GM12878 (cell line): ENCODE data around the gene CEBPG. TPM values are rescaled to one million over a fixed set of nuclear protein-coding genes. Genes with fewer than 3 reads are reported as not detected.

Experiments
- ATAC-seq: fragments of 200-7000 bp; cut with Tn5 transposase; 3 replicates; pipeline ENCODE4 v1.9.1; 2020; ENCODE audit warnings: mild to moderate bottlenecking, moderate library complexity
- BruUV-seq: library from RNA; stranded (reverse); fragments of 400-500 nt; replicated peaks from 2 replicates; lab custom pipeline; 2021; lab: Mats Ljungman, UMichigan
- CTCF ChIA-PET: fragments of 300-600 bp; sonication (Branson Sonifier 250); formaldehyde crosslinking; extraction: SDS; loops from one replicate; lab custom pipeline; 2021; ENCODE audit warnings: inconsistent platforms; lab: Yijun Ruan, JAX
- POLR2A ChIA-PET: fragments of 350-600 bp; formaldehyde crosslinking; extraction: SDS; loops from one replicate; lab custom pipeline; 2021; ENCODE audit warnings: inconsistent platforms; lab: Charles Lee
- RAD21 ChIA-PET: fragments of 300-600 bp; sonication (Branson Sonifier 250); formaldehyde crosslinking; loops from one replicate; lab custom pipeline; 2023; ENCODE audit warnings: antibody characterized with exemption; ENCODE audit not compliant: unreplicated experiment; lab: Charles Lee
- SMC1A ChIA-PET: fragments of 300-600 bp; sonication (Branson Sonifier 250); formaldehyde crosslinking; loops from one replicate; lab custom pipeline; 2023; ENCODE audit not compliant: unreplicated experiment, uncharacterized antibody; lab: Charles Lee
- DNase-seq: peaks from one replicate; pipeline ENCODE4 v3.0.0-alpha.2; 2011; ENCODE audit warnings: low read depth, low spot score
- FAIRE-seq: peaks from 3 replicates; lab custom pipeline; 2011; peaks lifted over from hg19 to GRCh38; lab: Jason Lieb, UNC
- H2AFZ ChIP-seq: 2 replicates; pipeline ENCODE4 v1.6.0; 2011; ENCODE audit warnings: low read depth, low read length, control low read depth; ENCODE audit not compliant: control insufficient read depth
- H3K27ac ChIP-seq: 2 replicates; pipeline ENCODE4 v1.5.1; 2011; ENCODE audit warnings: control low read depth; ENCODE audit not compliant: control insufficient read depth, insufficient read depth
- H3K27me3 ChIP-seq, 2 experiments: replicated peaks in 1 of 2; 2 replicates each; pipeline versions ENCODE4 v1.6.0 to v1.6.1; 2011; ENCODE audit warnings: low read length in 1 of 2; ENCODE audit not compliant: control insufficient read depth in 2 of 2, insufficient read depth in 2 of 2
- H3K36me3 ChIP-seq, 2 experiments: 2 replicates each; pipeline ENCODE4 v1.5.1; 2011; ENCODE audit warnings: low read length in 1 of 2; ENCODE audit not compliant: control insufficient read depth in 2 of 2, insufficient read depth in 2 of 2
- H3K4me1 ChIP-seq: 2 replicates; pipeline ENCODE4 v1.6.1; 2011; ENCODE audit warnings: mild to moderate bottlenecking, low read length, moderate library complexity, mixed read lengths; ENCODE audit not compliant: control insufficient read depth, insufficient read depth
- H3K4me2 ChIP-seq: 2 replicates; pipeline ENCODE4 v1.6.0; 2011; ENCODE audit warnings: control low read depth; ENCODE audit not compliant: control insufficient read depth, insufficient read depth
- H3K4me3 ChIP-seq: fragments of 200-600 bp; sonication (generic); 2 replicates; pipeline ENCODE4 v1.5.1; 2016
- H3K79me2 ChIP-seq: 2 replicates; pipeline ENCODE4 v1.6.0; 2011; ENCODE audit warnings: low read length; ENCODE audit not compliant: control insufficient read depth, insufficient read depth
- H3K9ac ChIP-seq: 2 replicates; pipeline ENCODE4 v1.8.0; 2011; ENCODE audit warnings: low read length, control low read depth, mixed read lengths; ENCODE audit not compliant: control insufficient read depth, insufficient read depth
- H3K9me3 ChIP-seq: replicated peaks from 3 replicates; pipeline ENCODE4 v1.5.1; 2011; ENCODE audit warnings: mild to moderate bottlenecking, low read length; ENCODE audit not compliant: control insufficient read depth, insufficient read depth
- H4K20me1 ChIP-seq: 2 replicates; pipeline ENCODE4 v1.6.0; 2011; ENCODE audit not compliant: control insufficient read depth, insufficient read depth
- CBFB ChIP-seq: IDR thresholded peaks from 2 replicates; pipeline ENCODE4 v1.6.1; 2016; ENCODE audit warnings: antibody characterized with exemption, low read depth
- IKZF1 ChIP-seq: fragments of 450-650 bp; conservative IDR thresholded peaks from 2 replicates; pipeline ENCODE4 v1.6.1; 2017; ENCODE audit warnings: antibody characterized with exemption, mild to moderate bottlenecking
- RCOR1 ChIP-seq: conservative IDR thresholded peaks from 2 replicates; pipeline ENCODE4 v1.6.1; 2012; ENCODE audit warnings: low read depth, low read length, improper control_type of control experiment
- STAT1 ChIP-seq: fragments of 450-650 bp; conservative IDR thresholded peaks from 2 replicates; pipeline ENCODE4 v1.6.1; 2014; ENCODE audit warnings: antibody characterized with exemption, mild to moderate bottlenecking
- ZSCAN29 ChIP-seq: fragments of 450-650 bp; IDR thresholded peaks from 2 replicates; pipeline ENCODE4 v1.6.1; 2017; ENCODE audit warnings: mild to moderate bottlenecking, moderate library complexity
- WGBS: methylation state at CpG from one replicate; pipeline ENCODE4 v1.1.6; 2016; ENCODE audit warnings: low lambda C conversion rate; ENCODE audit not compliant: insufficient replicate concordance, insufficient coverage; ENCODE audit errors: missing lambda C conversion rate; 5-methylcytosine and 5-hydroxymethylcytosine counted together
- in situ Hi-C: fragments of 300-500 bp; cut with MboI; formaldehyde crosslinking; loops from 9 replicates; pipeline ENCODE4 v1.14.3; 2018; ENCODE audit warnings: mixed read lengths
- intact Hi-C: fragments of 100-400 bp; cut with micrococcal nuclease; formaldehyde crosslinking; loops from one replicate; pipeline ENCODE4 v1.14.2; 2022; ENCODE audit not compliant: unreplicated experiment
- polyA plus RNA-seq, 11 experiments: library from polyadenylated mRNA; depleted of rRNA in 4 of 11; unstranded in 6 of 11; stranded (reverse) in 5 of 11; fragments of >200 nt; fragmentation: Nextera tagmentation in 4 of 11; fragmentation: Illumina TruSeq in 1 of 11; extraction: Ambion mirVana in 4 of 11; extraction: Trizol in 1 of 11; gene quantifications; 1 replicate in 1 of 11; 2 replicates in 10 of 11; pipeline versions ENCODE4 v1.2.1 to v1.2.3, GENCODE V29; 2011 to 2016; ENCODE audit warnings: inconsistent platforms in 2 of 11, missing spikeins in 2 of 11, low read depth in 1 of 11
- total RNA-seq, 4 experiments: library from RNA; depleted of rRNA in 3 of 4; stranded (reverse); fragments of >200 nt in 3 of 4; fragmentation: Illumina TruSeq in 1 of 4; extraction: Trizol in 1 of 4; gene quantifications; 2 replicates each; pipeline versions ENCODE4 v1.2.1 to v1.2.3, GENCODE V29; 2013 to 2021
- TF ChIP-seq, protein P1 (sequence below): fragments of 450-650 bp; formaldehyde crosslinking; IDR thresholded peaks from 2 replicates; pipeline ENCODE4 v1.4.0; 2022; ENCODE audit warnings: mild to moderate bottlenecking, moderate library complexity

The CEBPG gene
- total and polyA plus RNA-seq, 10 of the 15 experiments (the other 5 are each of a cell fraction or from before 2014, with no cell fraction given): 5.2 to 22.4 (median 20.0) TPM

DNA sequence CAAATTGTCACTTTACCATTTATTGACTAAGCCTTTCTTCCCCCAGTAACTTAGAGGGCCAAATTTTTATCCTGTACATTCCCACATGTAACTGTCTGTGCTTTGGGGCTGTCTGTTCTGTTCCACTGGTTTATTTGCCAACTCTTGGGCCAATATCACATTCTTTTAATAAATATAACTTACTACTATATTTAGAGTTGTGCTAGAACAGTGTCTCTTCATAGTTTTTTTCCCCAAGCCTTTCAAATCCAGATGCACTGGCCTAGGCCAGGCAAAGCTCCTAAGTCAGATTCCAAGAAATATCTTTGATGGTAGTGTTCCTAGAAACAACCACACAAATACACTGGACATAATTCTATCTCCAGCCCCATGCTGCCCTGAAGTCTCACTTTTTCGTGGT, 16.0 kb upstream of the CEBPG start:
- ChIA-PET CTCF (no interaction called here), SMC1A (interaction anchor here (0.6 kb wide), 1 partner anchor 280 kb away, joined by 3 read pairs; no protein-coding TSS in a partner anchor), POLR2A (interaction anchor here (0.7 kb wide), 1 partner anchor 16 kb away, joined by 3 read pairs; the partner anchor contains the start of gene CEBPG), RAD21 (no interaction called here)
- no peak overlapping the region for H3K4me3 ChIP-seq
- ATAC-seq (no peak), FAIRE-seq (no peak), DNase-seq (no peak)
- in situ Hi-C loops: no loop called here
- intact Hi-C loops: no loop called here
- no peaks in the 10 kb centered on the region for H4K20me1 ChIP-seq
- no peak overlapping the region for H3K27ac ChIP-seq
- H3K79me2 ChIP-seq: no peaks in the 10 kb centered on the region
- no peaks in the 10 kb centered on the region for H3K36me3 ChIP-seq
- no peaks in the 10 kb centered on the region; a peak in 1 of 4 replicates for H3K27me3 ChIP-seq
- TF ChIP-seq CBFB: no peak
- TF ChIP-seq, protein P1, sequence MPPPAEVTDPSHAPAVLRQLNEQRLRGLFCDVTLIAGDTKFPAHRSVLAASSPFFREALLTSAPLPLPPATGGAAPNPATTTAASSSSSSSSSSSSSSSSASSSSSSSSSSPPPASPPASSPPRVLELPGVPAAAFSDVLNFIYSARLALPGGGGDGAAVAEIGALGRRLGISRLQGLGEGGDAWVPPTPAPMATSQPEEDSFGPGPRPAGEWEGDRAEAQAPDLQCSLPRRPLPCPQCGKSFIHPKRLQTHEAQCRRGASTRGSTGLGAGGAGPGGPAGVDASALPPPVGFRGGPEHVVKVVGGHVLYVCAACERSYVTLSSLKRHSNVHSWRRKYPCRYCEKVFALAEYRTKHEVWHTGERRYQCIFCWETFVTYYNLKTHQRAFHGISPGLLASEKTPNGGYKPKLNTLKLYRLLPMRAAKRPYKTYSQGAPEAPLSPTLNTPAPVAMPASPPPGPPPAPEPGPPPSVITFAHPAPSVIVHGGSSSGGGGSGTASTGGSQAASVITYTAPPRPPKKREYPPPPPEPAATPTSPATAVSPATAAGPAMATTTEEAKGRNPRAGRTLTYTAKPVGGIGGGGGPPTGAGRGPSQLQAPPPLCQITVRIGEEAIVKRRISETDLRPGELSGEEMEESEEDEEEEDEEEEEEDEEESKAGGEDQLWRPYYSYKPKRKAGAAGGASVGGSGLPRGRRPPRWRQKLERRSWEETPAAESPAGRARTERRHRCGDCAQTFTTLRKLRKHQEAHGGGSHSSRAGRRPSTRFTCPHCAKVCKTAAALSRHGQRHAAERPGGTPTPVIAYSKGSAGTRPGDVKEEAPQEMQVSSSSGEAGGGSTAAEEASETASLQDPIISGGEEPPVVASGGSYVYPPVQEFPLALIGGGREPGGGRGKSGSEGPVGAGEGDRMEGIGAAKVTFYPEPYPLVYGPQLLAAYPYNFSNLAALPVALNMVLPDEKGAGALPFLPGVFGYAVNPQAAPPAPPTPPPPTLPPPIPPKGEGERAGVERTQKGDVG (CRISPR knock-in tag): no peak
- TF ChIP-seq ZSCAN29: no peak
- no peak for TF ChIP-seq STAT1
- TF ChIP-seq RCOR1: no peak
- TF ChIP-seq IKZF1: no peak
- H2AFZ ChIP-seq: no peak overlapping the region
- no peak overlapping the region for H3K4me2 ChIP-seq
- no TSS peak for BruUV-seq
- 0% methylated on average over 1 of the region's 1 CpG for WGBS
- H3K9me3 ChIP-seq: no peaks in the 10 kb centered on the region
- H3K9ac ChIP-seq: no peak overlapping the region
- no peaks in the 10 kb centered on the region for H3K4me1 ChIP-seq
